ELR (cell line): ENCODE data around the gene CYP27C1.

ENCODE experiments used
- DNase-seq: peaks from one replicate; pipeline ENCODE4 v3.0.0-alpha.2; 2015; ENCODE audit warnings: low read depth

The CYP27C1 gene

DNA sequence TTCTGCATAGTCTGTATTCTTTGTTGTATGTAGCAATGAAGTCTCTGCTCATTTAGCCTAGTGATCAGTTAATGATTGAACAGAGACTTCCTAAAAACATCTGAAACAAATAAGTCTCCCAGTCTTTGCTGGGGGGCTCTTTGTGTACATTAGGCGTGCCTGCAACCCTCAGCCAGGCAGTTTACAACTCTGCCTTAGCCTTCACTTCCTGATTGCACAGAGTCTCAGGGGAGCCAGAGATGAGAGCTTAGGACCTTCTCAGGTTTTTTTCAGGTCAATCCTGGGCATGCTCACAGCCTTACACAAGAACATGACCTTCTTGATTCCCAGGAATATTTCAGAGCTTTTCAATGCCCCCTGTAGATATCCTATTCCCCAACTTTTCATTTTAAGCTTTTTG, 69.1 kb downstream of the CYP27C1 start:
- no peak for DNase-seq

DNA sequence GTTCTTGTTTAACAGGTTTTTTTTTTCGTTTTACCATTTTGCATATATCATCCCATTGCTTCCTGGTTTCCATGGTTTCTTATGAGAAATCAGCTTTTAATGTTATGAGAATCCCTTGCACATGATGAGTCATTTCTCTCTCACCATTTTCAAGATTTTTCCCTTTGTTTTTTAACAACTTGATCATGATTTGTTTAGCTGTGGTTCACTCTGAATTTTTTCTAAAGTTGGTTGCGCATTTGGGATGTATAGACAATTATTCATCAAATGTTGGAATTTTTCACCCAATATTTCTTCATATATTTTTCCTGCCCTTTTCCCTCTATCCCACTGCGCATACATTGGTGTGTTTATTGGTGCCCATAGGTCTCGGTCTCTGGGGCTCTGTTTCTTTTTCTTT, 70.7 kb downstream of the CYP27C1 start:
- peak; percentile 98 for DNase-seq

GRCh38 chr2:127146820-127147502, 73.1 kb downstream of the CYP27C1 start:
- peak; percentile 38 for DNase-seq

- DNase-seq: no peak
These were observed 73.9 kb downstream of the CYP27C1 start for GRCh38 chr2:127146071-127146725.

- DNase-seq: peak; percentile 63
These were observed 74.7 kb downstream of the CYP27C1 start for GRCh38 chr2:127145280-127145895.

DNA sequence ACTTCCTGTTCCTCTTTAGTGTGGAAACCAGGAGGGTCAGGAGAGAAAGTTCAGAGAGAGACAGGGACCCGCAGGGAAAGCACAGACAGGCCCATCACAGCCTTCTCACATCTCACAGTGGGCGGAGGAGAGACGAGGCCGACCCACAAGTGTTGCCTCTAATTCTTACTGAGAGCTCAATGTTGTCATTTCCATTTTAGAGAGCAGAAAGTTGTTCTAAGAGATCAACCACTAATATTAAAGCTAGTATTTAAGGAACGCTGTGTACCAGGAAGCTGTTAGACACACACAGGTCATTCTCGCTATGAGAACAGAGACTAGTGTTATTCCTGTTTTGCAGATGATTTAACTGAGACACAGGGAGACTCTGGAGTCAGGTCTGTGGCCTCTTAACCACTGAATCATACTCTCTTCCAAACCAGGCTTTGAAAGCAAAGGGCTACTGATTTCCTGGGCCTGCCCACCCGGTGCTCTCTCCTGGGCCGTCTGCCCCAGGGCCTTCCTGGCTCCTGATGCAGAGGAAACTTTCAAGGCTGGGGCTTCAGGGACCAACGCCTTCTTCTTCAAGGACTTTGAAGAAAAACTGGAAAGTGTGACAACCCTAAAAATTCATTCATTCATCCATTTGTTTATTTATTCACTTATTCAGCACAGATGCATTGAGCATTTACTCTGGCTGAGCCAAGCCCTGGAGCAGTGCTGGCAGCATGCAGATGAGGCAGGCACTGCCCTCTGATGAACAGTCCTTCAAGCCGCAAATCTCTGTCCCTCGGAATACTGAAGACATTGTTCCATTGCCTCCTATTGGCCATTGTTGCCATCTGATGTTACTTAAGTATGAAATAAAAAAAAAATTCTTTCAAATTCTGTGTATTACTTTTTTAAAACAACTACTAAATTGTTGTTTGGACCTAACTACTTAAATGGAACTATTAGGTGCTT, 76.0 kb downstream of the CYP27C1 start:
- peak; percentile 82 for DNase-seq

- DNase-seq: peak; percentile 12
These were observed 77.2 kb downstream of the CYP27C1 start for GRCh38 chr2:127142663-127143630.

- DNase-seq: no peak
These were observed 79.6 kb downstream of the CYP27C1 start for GRCh38 chr2:127140538-127140937.

GRCh38 chr2:127139766-127140165, 80.3 kb downstream of the CYP27C1 start:
- peak; percentile 15 for DNase-seq

DNA sequence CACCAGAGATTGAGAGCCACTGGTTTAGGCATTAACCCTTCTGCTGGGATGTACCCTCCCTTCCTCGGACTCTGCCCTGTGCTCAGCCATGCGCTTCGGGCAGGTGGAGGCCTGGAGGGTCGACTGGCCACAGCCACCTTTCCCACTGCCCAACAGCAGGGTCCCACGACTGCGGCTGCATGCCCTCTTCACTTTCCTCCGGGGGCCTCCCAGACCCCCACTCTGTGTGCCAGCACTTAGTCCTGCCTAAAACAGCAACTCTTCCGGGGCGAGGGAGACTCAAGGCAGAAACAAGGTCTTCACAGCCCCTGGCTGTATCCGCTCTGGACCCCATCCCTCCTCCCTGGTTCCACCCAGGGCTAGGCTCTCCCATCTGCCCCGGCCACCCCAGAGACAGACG, 81.8 kb downstream of the CYP27C1 start:
- DNase-seq: no peak

DNA sequence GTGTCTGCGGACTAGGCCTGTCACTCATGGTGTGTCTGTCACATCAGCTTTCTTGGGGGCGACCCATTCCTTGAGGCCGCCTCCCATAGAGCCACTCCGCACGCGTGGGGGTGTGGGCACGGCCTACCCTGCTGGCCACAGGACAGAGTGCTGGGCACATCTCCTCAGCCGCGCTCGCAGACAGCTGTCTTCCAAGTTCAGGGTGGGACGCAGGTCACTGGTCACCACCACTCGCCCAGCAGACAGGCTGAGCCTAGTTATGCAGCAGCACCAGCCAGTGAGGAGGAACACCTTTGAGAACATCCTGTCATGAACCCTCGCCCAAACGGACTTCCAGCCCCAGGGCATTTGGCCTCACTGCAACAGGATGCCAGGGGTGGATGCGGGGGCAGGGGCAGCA, 82.4 kb downstream of the CYP27C1 start:
- no peak for DNase-seq

GRCh38 chr2:127137225-127137624, 82.9 kb downstream of the CYP27C1 start:
- DNase-seq: no peak

- no peak for DNase-seq
These were observed 85.0 kb downstream of the CYP27C1 start for GRCh38 chr2:127134833-127135830.

GRCh38 chr2:127134235-127134634, 85.9 kb downstream of the CYP27C1 start:
- no peak for DNase-seq
